Kidney epithelial cell (primary cell): ENCODE results near the gene CYP2S1. TPM values are rescaled to one million over a fixed set of nuclear protein-coding genes. Genes with fewer than 3 reads are reported as not detected.
A peak's percentile ranks its signal among the peaks of the same experiment; 100 is the strongest.

Experiments
- DNase-seq: peaks from one replicate; pipeline ENCODE4 v3.0.0-alpha.2; 2010; ENCODE audit warnings: low read depth
- H3K27me3 ChIP-seq: 2 replicates; pipeline ENCODE4 v1.6.0; 2011; ENCODE audit warnings: low read length; ENCODE audit not compliant: control insufficient read depth, insufficient read depth
- H3K36me3 ChIP-seq: 2 replicates; pipeline ENCODE4 v1.5.1; 2011; ENCODE audit warnings: low read length; ENCODE audit not compliant: control insufficient read depth, insufficient read depth
- H3K4me3 ChIP-seq: 2 replicates; pipeline ENCODE4 v1.5.1; 2011; ENCODE audit warnings: low read depth, mild to moderate bottlenecking, control low read depth, low read length
- CTCF ChIP-seq: IDR thresholded peaks from 2 replicates; pipeline ENCODE4 v1.5.1; 2011; ENCODE audit warnings: mild to moderate bottlenecking, moderate library complexity, low read length, control low read depth, inconsistent platforms; ENCODE audit not compliant: insufficient read depth, poor library complexity, severe bottlenecking
- total RNA-seq: library from RNA; depleted of rRNA; stranded (reverse); fragments of >200 nt; gene quantifications from 2 replicates; pipeline ENCODE4 v1.2.3, GENCODE V29; 2015

The CYP2S1 gene
- total RNA-seq, 1 donor from 2014 or later, result 4.9 TPM

GRCh38 chr19:41218249-41218614 lies 25.2 kb downstream of the CYP2S1 start:
- H3K36me3 ChIP-seq, result peaks cover 1% of the 10 kb centered on the region
- H3K27me3 ChIP-seq, result no peaks in the 10 kb centered on the region
- H3K4me3 ChIP-seq, result no peak overlapping the region
- no peak for DNase-seq
- no peak for TF ChIP-seq CTCF

GRCh38 chr19:41218615-41219507 lies 25.8 kb downstream of the CYP2S1 start, which contains the start of gene AXL:
Gene AXL (plus strand): TSS chr19:41219223. CDS start chr19:41219393, 170 bp downstream.
- H3K4me3 ChIP-seq, result peak within 1 kb of the TSS; percentile 80
- H3K27me3 ChIP-seq, result no peaks in the 10 kb centered on the region
- no peak for TF ChIP-seq CTCF
- no peak for DNase-seq
- H3K36me3 ChIP-seq, result peaks cover 1% of the 10 kb centered on the region

GRCh38 chr19:41219924-41220567 lies 27.0 kb downstream of the CYP2S1 start:
- DNase-seq, result no peak
- Histone ChIP-seq H3K27me3 (no peaks in the 10 kb centered on the region), H3K4me3 (peak overlapping the region; percentile 80), H3K36me3 (peaks cover 3% of the 10 kb centered on the region)
- TF ChIP-seq CTCF, result no peak

GRCh38 chr19:41220811-41221210 lies 27.8 kb downstream of the CYP2S1 start:
- no peak for DNase-seq
- H3K36me3 ChIP-seq, result peaks cover 3% of the 10 kb centered on the region
- H3K27me3 ChIP-seq, result no peaks in the 10 kb centered on the region
- peak overlapping the region; percentile 80 for H3K4me3 ChIP-seq
- TF ChIP-seq CTCF, result no peak

GRCh38 chr19:41221514-41222205 lies 28.6 kb downstream of the CYP2S1 start:
- H3K36me3 ChIP-seq, result peaks cover 3% of the 10 kb centered on the region
- no peak overlapping the region for H3K4me3 ChIP-seq
- H3K27me3 ChIP-seq, result no peaks in the 10 kb centered on the region
- no peak for DNase-seq
- no peak for TF ChIP-seq CTCF
